NCI-H2227 treated with DMSO at 0.1 percent for 48 hours (cell line): Measurements from ENCODE around the gene TGIF2.
"Not testable (repeated sequence)": the region's sequence is repeated elsewhere in the genome, so short reads cannot be mapped to it uniquely, and the experiment has no call there.

ENCODE experiments used
- DNase-seq: peaks from one replicate; lab custom pipeline; 2025; lab: John Stamatoyannopoulos, UW

Gene TGIF2

GRCh38 chr20:36547186-36548005, 26.0 kb upstream of the TGIF2 start:
- DNase-seq, result no peak

GRCh38 chr20:36548006-36548315, 25.4 kb upstream of the TGIF2 start:
- DNase-seq, result no peak

DNA sequence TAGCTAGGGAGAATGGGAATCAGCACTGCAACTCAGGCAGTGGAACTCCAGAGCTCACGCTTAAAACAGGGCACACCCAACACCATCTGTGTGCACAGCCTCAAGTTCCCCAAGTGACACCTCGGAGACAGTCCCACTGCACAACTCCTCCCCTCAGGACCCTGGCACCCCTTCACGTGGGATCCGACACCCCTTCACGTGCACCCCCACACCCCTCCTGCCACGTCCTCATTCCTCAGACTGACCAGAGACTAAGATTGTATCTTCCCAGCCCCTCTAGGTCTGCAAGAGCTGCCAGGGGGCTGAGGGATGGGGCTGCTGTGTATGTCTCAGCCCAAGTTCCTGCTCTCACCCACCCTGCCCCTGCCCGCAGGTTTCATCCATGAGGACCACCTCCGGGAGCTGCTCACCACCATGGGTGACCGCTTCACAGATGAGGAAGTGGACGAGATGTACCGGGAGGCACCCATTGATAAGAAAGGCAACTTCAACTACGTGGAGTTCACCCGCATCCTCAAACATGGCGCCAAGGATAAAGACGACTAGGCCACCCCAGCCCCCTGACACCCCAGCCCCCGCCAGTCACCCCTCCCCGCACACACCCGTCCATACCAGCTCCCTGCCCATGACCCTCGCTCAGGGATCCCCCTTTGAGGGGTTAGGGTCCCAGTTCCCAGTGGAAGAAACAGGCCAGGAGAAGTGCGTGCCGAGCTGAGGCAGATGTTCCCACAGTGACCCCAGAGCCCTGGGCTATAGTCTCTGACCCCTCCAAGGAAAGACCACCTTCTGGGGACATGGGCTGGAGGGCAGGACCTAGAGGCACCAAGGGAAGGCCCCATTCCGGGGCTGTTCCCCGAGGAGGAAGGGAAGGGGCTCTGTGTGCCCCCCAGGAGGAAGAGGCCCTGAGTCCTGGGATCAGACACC, 24.4 kb upstream of the TGIF2 start:
- no peak for DNase-seq

DNA sequence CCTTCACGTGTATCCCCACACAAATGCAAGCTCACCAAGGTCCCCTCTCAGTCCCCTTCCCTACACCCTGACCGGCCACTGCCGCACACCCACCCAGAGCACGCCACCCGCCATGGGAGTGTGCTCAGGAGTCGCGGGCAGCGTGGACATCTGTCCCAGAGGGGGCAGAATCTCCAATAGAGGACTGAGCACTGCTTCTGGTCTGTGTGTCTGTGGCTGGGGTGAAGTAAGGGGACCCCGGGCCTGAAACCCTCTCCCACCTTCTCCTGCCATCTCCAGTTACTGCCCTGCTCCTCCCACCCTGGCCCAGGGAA, 23.8 kb upstream of the TGIF2 start:
- no peak for DNase-seq

DNA sequence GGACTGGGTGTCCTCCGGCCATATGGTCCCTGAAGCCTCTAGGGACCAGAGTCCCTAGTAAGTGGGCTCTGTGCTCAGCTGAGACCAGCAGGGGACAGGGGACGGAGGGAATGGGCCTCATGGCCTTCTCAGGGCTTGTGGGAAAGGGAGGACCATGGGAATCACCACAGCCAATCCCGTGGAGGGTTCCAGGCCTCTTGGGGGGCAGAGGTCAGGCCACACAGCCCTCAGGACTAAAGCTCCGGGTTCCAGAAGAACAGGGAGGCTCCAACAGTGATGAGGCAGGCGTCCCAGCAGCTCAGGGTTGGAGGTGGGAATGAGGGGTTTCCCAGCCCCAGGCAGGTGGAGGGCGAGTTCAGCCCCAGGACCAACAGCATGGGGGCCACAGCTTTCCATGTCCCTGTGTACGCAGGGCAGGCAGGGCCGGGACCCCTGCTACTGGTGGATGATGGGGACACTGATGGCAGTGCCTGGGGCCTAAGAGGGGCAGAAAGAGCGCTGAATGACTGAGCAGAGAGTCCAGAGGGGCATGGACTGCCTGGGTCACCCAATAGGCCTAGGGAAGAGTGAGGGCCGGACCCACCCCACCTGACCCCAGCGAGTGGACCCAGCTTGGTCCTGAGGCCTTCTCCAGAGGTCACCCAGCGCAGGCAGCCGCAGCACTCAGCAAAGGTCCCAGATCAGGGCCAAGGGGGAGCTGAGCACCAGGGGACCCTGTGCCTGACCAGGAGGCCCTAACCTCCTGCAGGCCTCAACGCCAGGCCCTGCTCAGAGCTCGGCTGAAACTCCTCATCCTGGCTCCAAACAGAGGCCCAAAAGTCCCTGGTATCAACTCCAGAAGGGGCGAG, 23.2 kb upstream of the TGIF2 start:
- no peak for DNase-seq

- DNase-seq, result no peak
Measured at GRCh38 chr20:36550790-36551299, 22.6 kb upstream of the TGIF2 start.

- DNase-seq, result no peak
Measured at GRCh38 chr20:36555248-36555647, 18.1 kb upstream of the TGIF2 start.

- DNase-seq, result no peak
Measured at GRCh38 chr20:36562724-36563123, 10.7 kb upstream of the TGIF2 start.

DNA sequence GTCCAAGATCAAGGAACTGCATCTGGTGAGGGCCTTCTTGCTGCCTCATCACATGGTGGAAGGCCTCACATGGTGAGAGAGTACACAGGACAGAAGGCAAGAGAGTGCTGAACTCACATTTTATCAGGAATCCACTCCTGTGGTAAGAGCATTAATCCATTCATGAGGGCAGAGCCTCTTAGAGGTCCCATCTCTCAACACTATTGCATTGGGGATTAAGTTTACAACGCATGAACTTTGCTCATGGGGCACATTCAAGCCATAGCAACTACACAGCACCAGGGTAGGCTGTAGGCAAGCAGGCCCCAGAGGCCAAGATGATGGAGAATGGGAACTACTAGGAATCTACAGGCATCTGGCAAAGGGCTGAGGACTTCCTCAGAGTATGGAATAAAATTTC, 10.0 kb upstream of the TGIF2 start:
- DNase-seq, result no peak

DNA sequence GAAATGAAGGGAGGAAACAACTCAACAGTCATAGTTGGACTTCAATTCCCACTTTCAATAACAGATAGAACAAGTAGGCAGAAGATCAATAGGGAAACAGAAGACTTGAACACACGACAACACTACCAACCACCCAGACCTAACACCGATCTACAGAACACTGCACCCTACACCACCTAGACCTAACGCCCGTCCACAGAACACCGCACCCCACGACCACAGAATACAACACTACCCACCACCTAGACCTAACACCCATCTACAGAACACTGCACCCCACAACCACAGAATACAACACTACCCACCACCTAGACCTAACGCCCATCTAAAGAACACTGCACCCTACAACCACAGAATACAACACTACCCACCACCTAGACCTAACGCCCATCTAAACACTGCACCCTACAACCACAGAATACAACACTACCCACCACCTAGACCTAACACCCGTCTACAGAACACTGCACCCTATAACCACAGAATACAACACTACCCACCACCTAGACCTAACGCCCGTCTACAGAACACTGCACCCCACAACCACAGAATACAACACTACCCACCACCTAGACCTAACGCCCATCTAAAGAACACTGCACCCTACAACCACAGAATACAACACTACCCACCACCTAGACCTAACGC, 9.2 kb upstream of the TGIF2 start:
- not testable (repeated sequence) for DNase-seq

GRCh38 chr20:36564726-36565121, 8.7 kb upstream of the TGIF2 start:
- not testable (repeated sequence) for DNase-seq

DNA sequence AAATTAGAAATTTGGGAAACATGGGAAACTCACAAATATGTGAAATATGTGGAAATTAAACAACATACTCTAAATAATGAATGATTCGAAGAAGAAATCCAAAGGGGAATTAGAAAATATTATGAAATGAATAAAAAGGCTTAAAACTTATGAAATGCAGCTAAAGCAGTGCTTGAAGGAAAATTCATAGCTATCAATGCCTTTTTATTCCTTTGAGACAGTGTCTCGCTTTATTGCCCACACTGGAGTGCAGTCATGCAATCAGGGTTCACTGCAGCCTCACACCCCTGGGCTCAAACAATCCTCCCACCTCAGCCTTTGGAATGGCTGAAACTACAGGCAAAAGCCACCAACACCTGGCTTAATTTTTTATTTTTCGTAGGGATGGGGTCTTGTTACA, 7.9 kb upstream of the TGIF2 start:
- no peak for DNase-seq

- DNase-seq, result no peak
Measured at GRCh38 chr20:36569847-36570429, 3.5 kb upstream of the TGIF2 start.

DNA sequence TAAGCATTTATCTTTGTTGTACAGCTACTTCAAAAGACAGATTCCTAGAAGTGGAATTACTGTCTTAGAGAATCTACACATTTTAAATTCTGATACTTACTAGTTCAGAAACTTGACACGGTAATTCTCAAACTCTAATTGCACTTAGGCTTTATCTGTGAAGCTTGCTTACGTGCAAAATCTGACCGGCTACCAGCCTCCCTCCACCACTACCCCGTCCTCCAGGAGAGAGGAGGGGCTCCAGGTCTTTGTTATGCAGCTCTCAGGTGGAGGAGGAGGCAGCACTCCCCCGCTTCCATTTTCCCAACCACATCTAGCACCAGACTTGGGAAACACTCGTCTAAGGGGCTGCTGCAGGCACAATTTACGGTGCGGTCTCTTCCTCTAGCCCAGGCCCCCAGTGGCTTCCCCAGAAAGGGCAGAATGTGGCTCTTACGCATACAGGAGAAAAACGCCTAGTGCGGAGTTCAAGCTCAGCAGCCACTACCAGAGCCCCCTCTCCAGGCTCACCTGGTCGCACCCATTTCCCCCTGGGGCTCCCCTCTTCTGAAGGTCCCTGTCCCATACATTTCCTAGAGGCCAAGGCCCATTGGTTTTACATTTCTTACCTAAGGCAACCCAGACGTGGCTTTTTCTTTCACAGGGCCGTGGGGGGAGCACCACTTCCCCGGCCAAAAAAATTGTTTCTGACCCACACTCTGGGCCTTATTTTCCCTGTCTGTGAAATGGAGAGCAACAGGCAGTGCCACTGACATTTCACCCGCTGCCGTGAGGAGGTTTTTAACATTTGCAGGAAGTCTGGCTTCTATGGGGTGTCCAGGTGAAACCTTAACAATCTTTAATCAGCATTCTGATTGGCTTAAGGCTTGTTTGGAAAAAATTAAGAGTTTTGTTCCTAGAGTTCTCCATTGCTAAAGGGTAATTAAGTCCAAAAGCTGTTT, 1.6 kb upstream of the TGIF2 start:
- DNase-seq, result peak; percentile 38

DNA sequence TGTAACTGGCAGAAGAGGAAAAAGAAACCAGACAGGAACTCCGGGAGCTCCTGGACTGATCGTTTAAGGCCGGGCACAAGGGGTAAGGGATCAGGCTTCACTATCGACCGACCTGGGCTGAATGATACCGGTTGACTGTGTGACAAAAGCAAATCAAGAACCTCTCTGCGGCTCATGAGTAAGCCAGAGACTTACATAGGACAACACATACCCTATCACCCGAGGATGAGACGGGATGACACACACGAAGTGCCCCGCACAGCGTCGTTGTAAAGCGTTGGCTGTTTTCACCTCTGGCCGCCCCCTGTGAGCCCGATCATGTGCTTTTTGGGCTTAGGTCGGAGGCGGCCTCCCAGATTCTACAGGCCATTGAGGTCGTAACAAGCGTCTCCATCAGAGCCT, 695 bp upstream of the TGIF2 start:
- no peak for DNase-seq

DNA sequence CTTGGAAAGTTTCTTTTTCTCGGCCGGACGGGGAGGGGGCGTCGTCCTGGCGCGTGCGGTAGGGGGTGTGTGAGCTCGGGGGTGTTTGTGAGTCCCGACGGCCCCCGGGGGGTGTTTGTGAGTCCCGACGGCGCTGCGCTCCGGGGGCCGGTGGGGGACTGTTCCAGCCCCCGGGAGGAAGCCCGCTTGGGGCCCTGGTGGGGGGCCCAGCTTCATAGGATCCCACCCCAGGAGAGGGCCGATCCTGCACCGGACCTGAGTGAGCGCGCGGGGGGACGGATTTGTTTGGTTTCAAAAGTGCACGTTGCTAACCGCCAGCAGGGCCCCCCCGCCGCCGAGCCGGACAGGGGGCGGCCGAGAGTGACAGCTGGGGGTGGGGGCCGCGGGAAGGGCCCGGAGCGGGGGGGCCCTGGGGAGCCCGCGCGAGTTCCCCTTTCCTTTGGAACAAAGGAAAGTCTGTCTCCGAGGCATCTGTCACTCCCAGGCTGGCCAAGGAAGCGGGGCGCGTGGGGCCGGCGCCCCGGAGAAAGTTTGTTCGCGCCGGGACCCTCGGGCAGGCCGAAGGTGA, 485 bp downstream of the TGIF2 start:
- no peak for DNase-seq

DNA sequence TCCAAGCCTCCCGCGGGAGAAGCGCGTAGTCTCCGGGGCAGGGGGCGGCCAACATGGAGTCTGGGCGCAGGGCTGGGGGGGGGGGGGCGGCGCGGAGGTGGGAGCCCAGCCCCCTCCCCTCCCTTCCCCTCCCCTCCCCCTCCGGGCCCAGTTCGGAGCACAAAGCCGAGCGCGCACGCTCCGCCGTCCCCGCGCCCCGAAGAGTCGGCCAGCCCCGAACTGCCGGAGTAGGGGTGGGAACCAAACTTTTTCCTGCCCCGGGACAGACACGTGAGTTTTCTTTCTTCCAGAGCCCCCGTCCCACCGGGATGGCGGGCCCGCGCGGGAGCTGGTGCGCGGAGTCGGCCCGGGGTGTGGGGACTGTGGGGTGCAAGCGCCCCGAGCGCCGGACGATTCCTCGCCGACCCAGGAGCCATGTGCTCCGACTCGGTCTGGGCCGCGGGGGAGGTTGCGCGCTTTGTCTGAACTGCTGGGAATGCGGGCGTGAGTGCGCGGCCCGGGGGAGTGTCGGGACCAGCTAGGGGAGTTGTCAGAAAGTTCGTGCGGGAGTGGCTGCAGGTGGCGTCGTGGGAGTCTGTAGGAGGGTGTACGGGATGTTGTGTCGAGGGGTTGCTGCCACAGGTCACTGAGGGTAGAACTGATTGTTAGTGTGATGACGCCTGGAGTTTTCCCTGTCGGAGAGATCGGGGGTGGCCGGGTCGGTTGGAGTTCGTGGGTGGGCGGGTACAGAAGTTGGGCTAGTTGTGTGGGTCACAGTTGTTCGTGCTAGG, 1.2 kb downstream of the TGIF2 start:
- no peak for DNase-seq

GRCh38 chr20:36576081-36576445, 2.7 kb downstream of the TGIF2 start:
- DNase-seq, result no peak

DNA sequence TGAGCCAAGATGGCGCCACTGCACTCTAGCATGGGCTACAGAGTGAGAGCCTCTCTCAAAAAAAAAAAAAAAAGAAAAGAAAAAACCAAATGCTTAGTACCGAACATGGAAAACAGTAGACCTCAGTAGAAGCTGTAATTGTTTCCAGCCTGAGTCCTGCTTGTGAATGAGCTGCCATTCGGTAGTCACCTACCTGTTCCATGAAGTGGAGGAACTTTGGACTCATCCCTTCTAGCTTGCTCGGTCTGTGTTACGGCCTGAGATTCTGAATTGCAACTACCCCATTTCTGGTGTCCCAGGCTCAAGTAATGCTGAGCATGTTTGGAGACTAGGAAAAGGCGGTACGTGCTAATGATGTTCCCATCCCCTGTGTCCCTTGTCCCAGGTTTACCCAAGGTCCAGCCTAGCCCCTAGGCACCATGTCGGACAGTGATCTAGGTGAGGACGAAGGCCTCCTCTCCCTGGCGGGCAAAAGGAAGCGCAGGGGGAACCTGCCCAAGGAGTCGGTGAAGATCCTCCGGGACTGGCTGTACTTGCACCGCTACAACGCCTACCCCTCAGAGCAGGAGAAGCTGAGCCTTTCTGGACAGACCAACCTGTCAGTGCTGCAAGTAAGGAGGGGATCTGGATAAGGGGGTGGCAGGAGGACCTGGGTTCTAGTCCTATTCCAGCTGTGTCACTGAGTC, 5.1 kb downstream of the TGIF2 start:
- DNase-seq, result no peak
